HepG2 (cell line): ENCODE results near the gene CYB5D1. TPM values are rescaled to one million over a fixed set of nuclear protein-coding genes. Genes with fewer than 3 reads are reported as not detected.

Experiments used
- ATF7 ChIP-seq, 2 experiments: fragments of 450-650 bp in 1 of 2; sonication (generic) in 1 of 2; formaldehyde crosslinking in 1 of 2; IDR thresholded peaks; 2 replicates each; pipeline versions ENCODE4 v1.4.0 to v1.6.1; 2016 to 2020; ENCODE audit warnings: antibody characterized with exemption in 1 of 2, mild to moderate bottlenecking in 1 of 2, missing genetic modification reagents in 1 of 2
- CBX1 ChIP-seq: IDR thresholded peaks from one replicate; pipeline ENCODE4 v1.6.1; 2016; ENCODE audit warnings: antibody characterized with exemption, low read depth
- CCDC6 ChIP-seq: sonication (generic); formaldehyde crosslinking; IDR thresholded peaks from 2 replicates; pipeline ENCODE4 v1.8.1; 2022; ENCODE audit warnings: mild to moderate bottlenecking, missing genetic modification reagents, moderate library complexity
- CREB1 ChIP-seq, 2 experiments: fragments of 450-650 bp in 1 of 2; IDR thresholded peaks; 2 replicates each; pipeline ENCODE4 v1.6.1; 2016 to 2017; ENCODE audit warnings: control low read depth in 1 of 2, mild to moderate bottlenecking in 1 of 2, missing compliant biosample characterization in 1 of 2, missing genetic modification characterization in 1 of 2
- HDAC6 ChIP-seq: fragments of 200-600 bp; sonication (generic); IDR thresholded peaks from 2 replicates; pipeline ENCODE4 v1.7.0; 2017; ENCODE audit warnings: mild to moderate bottlenecking, antibody characterized with exemption, low read length, low read depth
- HNF4A ChIP-seq: sonication (generic); formaldehyde crosslinking; IDR thresholded peaks from 2 replicates; pipeline ENCODE4 v1.4.0; 2020; ENCODE audit warnings: missing genetic modification reagents
- HNRNPLL ChIP-seq: fragments of 200-400 bp; formaldehyde crosslinking; IDR thresholded peaks from 2 replicates; pipeline ENCODE4 v1.6.1; 2017; ENCODE audit warnings: mild to moderate bottlenecking, low read depth, low read length; ENCODE audit not compliant: poor library complexity, severe bottlenecking
- SAP130 ChIP-seq: IDR thresholded peaks from 2 replicates; pipeline ENCODE4 v1.6.1; 2016; ENCODE audit warnings: low read depth
- SMAD9 ChIP-seq: sonication (generic); formaldehyde crosslinking; IDR thresholded peaks from 2 replicates; pipeline ENCODE4 v1.5.1; 2020; ENCODE audit warnings: mild to moderate bottlenecking, missing genetic modification reagents
- THYN1 ChIP-seq: sonication (generic); formaldehyde crosslinking; IDR thresholded peaks from 2 replicates; pipeline ENCODE4 v1.8.1; 2023; ENCODE audit warnings: low read depth, mild to moderate bottlenecking, moderate library complexity, missing genetic modification reagents, borderline replicate concordance
- TP53 ChIP-seq: sonication (generic); formaldehyde crosslinking; conservative IDR thresholded peaks from 2 replicates; pipeline ENCODE4 v1.4.0; 2020; ENCODE audit warnings: missing genetic modification reagents
- YY1 ChIP-seq: IDR thresholded peaks from 2 replicates; pipeline ENCODE4 v1.6.1; 2011; ENCODE audit warnings: low read length, low read depth, moderate library complexity, mild to moderate bottlenecking; ENCODE audit not compliant: insufficient read depth, insufficient replicate concordance
- ZNF276 ChIP-seq: sonication (generic); formaldehyde crosslinking; IDR thresholded peaks from 2 replicates; pipeline ENCODE4 v1.4.0; 2020; ENCODE audit warnings: mild to moderate bottlenecking, low read depth, missing genetic modification reagents
- ZNF547 ChIP-seq: sonication (generic); formaldehyde crosslinking; IDR thresholded peaks from 2 replicates; pipeline ENCODE4 v1.5.1; 2020; ENCODE audit warnings: mild to moderate bottlenecking, missing genetic modification reagents
- ZNF558 ChIP-seq: sonication (generic); formaldehyde crosslinking; IDR thresholded peaks from 2 replicates; pipeline ENCODE4 v1.9.0; 2022; ENCODE audit warnings: mild to moderate bottlenecking, missing genetic modification reagents, borderline replicate concordance
- ZNF672 ChIP-seq: sonication (generic); formaldehyde crosslinking; IDR thresholded peaks from 2 replicates; pipeline ENCODE4 v1.8.1; 2022; ENCODE audit warnings: missing genetic modification reagents
- ZNF691 ChIP-seq: sonication (generic); formaldehyde crosslinking; IDR thresholded peaks from 2 replicates; pipeline ENCODE4 v1.4.0; 2020; ENCODE audit warnings: missing genetic modification reagents, low read depth, mild to moderate bottlenecking, borderline replicate concordance
- ZNF784 ChIP-seq: sonication (generic); formaldehyde crosslinking; IDR thresholded peaks from 2 replicates; pipeline ENCODE4 v1.5.1; 2020; ENCODE audit warnings: missing genetic modification reagents, mild to moderate bottlenecking, borderline replicate concordance
- polyA plus RNA-seq, 8 experiments: library from polyadenylated mRNA; depleted of rRNA in 3 of 8; stranded (reverse) in 7 of 8; unstranded in 1 of 8; fragments of >200 nt; fragmentation: Illumina TruSeq in 4 of 8; extraction: Trizol in 4 of 8; gene quantifications; 2 replicates each; pipeline versions ENCODE4 v1.2.1 to v1.2.3, GENCODE V29; 2011 to 2016; ENCODE audit warnings: low read depth in 4 of 8, missing spikeins in 1 of 8, mixed read lengths in 1 of 8; ENCODE audit not compliant: insufficient read depth in 1 of 8
- total RNA-seq, 5 experiments: library from RNA; depleted of rRNA; stranded (reverse); fragments of >200 nt; fragmentation: Illumina TruSeq; extraction: Trizol; gene quantifications; 2 replicates each; pipeline ENCODE4 v1.2.3, GENCODE V29; 2016; ENCODE audit warnings: low read depth in 1 of 5
- TF ChIP-seq, protein P1 (sequence below): sonication (generic); formaldehyde crosslinking; IDR thresholded peaks from 2 replicates; pipeline ENCODE4 v1.5.0; 2020; ENCODE audit warnings: mild to moderate bottlenecking, missing genetic modification reagents
- TF ChIP-seq, protein P2 (sequence below): sonication (generic); formaldehyde crosslinking; IDR thresholded peaks from 2 replicates; pipeline ENCODE4 v1.5.0; 2020; ENCODE audit warnings: mild to moderate bottlenecking, missing genetic modification reagents

CYB5D1 gene
- total and polyA plus RNA-seq, 2 of the 13 experiments (the other 11 are each of a cell fraction or from before 2014, with no cell fraction given): 8.9 to 17.0 TPM

- TF ChIP-seq ZNF784 (CRISPR knock-in tag): peak; percentile 61; the same call in 1 of the 2 replicates
- TF ChIP-seq ATF7 (IDR thresholded peaks at IDR 0.05): no peak
- peak; percentile 94 for TF ChIP-seq ATF7 (CRISPR knock-in tag; IDR thresholded peaks at IDR 0.05)
- peak; percentile 29 for TF ChIP-seq HNRNPLL
- peak; percentile 90 for TF ChIP-seq SAP130
- peak; percentile 77 for TF ChIP-seq ZNF547 (CRISPR knock-in tag)
- TF ChIP-seq SMAD9 (CRISPR knock-in tag): 0 out of 2 replicates have a peak, but pooled peaks have one; percentile 59
- TF ChIP-seq ZNF276: no peak
- TF ChIP-seq, protein P1, sequence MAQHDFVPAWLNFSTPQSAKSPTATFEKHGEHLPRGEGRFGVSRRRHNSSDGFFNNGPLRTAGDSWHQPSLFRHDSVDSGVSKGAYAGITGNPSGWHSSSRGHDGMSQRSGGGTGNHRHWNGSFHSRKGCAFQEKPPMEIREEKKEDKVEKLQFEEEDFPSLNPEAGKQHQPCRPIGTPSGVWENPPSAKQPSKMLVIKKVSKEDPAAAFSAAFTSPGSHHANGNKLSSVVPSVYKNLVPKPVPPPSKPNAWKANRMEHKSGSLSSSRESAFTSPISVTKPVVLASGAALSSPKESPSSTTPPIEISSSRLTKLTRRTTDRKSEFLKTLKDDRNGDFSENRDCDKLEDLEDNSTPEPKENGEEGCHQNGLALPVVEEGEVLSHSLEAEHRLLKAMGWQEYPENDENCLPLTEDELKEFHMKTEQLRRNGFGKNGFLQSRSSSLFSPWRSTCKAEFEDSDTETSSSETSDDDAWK (CRISPR knock-in tag): no peak
- TF ChIP-seq ZNF672: no peak
- TF ChIP-seq CCDC6: peak; percentile 26; the same call in 1 of the 2 replicates
- TF ChIP-seq CBX1: peak; percentile 7
- no peak for TF ChIP-seq THYN1 (CRISPR knock-in tag)
- no peak for TF ChIP-seq TP53 (CRISPR knock-in tag)
- peak; percentile 90 for TF ChIP-seq HNF4A
- 0 out of 2 replicates have a peak, but pooled peaks have one; percentile 57 for TF ChIP-seq CREB1 (IDR thresholded peaks at IDR 0.05)
- peak; percentile 91 for TF ChIP-seq CREB1 (CRISPR knock-in tag; IDR thresholded peaks at IDR 0.05)
- TF ChIP-seq YY1: no peak
- TF ChIP-seq ZNF691 (CRISPR knock-in tag): 0 out of 2 replicates have a peak, but pooled peaks have one; percentile 40
- TF ChIP-seq, protein P2, sequence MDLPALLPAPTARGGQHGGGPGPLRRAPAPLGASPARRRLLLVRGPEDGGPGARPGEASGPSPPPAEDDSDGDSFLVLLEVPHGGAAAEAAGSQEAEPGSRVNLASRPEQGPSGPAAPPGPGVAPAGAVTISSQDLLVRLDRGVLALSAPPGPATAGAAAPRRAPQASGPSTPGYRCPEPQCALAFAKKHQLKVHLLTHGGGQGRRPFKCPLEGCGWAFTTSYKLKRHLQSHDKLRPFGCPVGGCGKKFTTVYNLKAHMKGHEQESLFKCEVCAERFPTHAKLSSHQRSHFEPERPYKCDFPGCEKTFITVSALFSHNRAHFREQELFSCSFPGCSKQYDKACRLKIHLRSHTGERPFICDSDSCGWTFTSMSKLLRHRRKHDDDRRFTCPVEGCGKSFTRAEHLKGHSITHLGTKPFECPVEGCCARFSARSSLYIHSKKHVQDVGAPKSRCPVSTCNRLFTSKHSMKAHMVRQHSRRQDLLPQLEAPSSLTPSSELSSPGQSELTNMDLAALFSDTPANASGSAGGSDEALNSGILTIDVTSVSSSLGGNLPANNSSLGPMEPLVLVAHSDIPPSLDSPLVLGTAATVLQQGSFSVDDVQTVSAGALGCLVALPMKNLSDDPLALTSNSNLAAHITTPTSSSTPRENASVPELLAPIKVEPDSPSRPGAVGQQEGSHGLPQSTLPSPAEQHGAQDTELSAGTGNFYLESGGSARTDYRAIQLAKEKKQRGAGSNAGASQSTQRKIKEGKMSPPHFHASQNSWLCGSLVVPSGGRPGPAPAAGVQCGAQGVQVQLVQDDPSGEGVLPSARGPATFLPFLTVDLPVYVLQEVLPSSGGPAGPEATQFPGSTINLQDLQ (CRISPR knock-in tag): 0 out of 2 replicates have a peak, but pooled peaks have one; percentile 65
- TF ChIP-seq HDAC6: no peak
- peak; percentile 65; the same call in 1 of the 2 replicates for TF ChIP-seq ZNF558 (CRISPR knock-in tag)
These were observed 14.1 kb upstream of the CYB5D1 start (continued) for GRCh38 chr17:7843536-7844291.
